HCT116 (cell line): ENCODE measurements around the gene XPNPEP1. TPM values are rescaled to one million over a fixed set of nuclear protein-coding genes. Genes with fewer than 3 reads are reported as not detected.

ENCODE experiments used
- ATAC-seq: fragments of 200-7000 bp; cut with Tn5 transposase; 2 replicates; pipeline ENCODE4 v1.9.1; 2020; ENCODE audit warnings: mild to moderate bottlenecking, moderate library complexity
- BruUV-seq: library from RNA; stranded (reverse); fragments of 400-500 nt; replicated peaks from 2 replicates; lab custom pipeline; 2021; lab: Mats Ljungman, UMichigan
- CTCF ChIA-PET: fragments of 300-600 bp; sonication (Branson Sonifier 250); formaldehyde crosslinking; loops from one replicate; lab custom pipeline; 2021; ENCODE audit warnings: antibody characterized with exemption; lab: Charles Lee
- POLR2A ChIA-PET: fragments of 300-600, 350-600 bp; sonication (Branson Sonifier 250); formaldehyde crosslinking; loops from one replicate; lab custom pipeline; 2021; ENCODE audit warnings: antibody characterized with exemption; lab: Charles Lee
- RAD21 ChIA-PET, 2 experiments: fragments of 300-600 bp; sonication (Branson Sonifier 250); formaldehyde crosslinking; loops; one replicate each; lab custom pipeline; 2023; ENCODE audit warnings: low total read pairs in 2 of 2; ENCODE audit not compliant: uncharacterized antibody in 2 of 2, unreplicated experiment in 2 of 2, low non-redundant PET in 1 of 2; lab: Charles Lee
- DNase-seq: peaks from one replicate; pipeline ENCODE4 v3.0.0-alpha.2; 2010; ENCODE audit warnings: low read depth, low spot score
- H2AFZ ChIP-seq: fragments of 200-600 bp; shearing (Covaris generic), sonication (generic); 2 replicates; pipeline ENCODE4 v1.6.1; 2017; ENCODE audit warnings: low read depth, mixed run types, mixed read lengths, antibody characterized with exemption, low read length; ENCODE audit not compliant: poor library complexity, severe bottlenecking
- H3K27ac ChIP-seq: 2 replicates; pipeline ENCODE4 v1.5.1; 2012; ENCODE audit warnings: low read depth, low read length
- H3K27me3 ChIP-seq: fragments of 200-600 bp; sonication (generic); 2 replicates; pipeline ENCODE4 v1.6.1; 2016; ENCODE audit warnings: mixed run types, low read length, mixed read lengths; ENCODE audit not compliant: insufficient read depth
- H3K36me3 ChIP-seq, 2 experiments: fragments of 200-500 bp in 1 of 2; fragments of 200-600 bp in 1 of 2; sonication (Bioruptor generic) in 1 of 2; sonication (generic) in 1 of 2; 2 replicates each; pipeline versions ENCODE4 v1.5.1 to v1.6.1; 2014 to 2016; ENCODE audit warnings: low read length in 2 of 2, inconsistent platforms in 1 of 2, mixed read lengths in 1 of 2, mixed run types in 1 of 2; ENCODE audit not compliant: insufficient read depth in 2 of 2, control insufficient read depth in 1 of 2
- H3K4me1 ChIP-seq, 2 experiments: fragments of 200-600 bp in 1 of 2; sonication (generic) in 1 of 2; 2 replicates each; pipeline versions ENCODE4 v1.5.1 to v1.6.1; 2012 to 2017; ENCODE audit warnings: low read length in 2 of 2, inconsistent platforms in 1 of 2, mild to moderate bottlenecking in 1 of 2, mixed read lengths in 1 of 2, mixed run types in 1 of 2, moderate library complexity in 1 of 2; ENCODE audit not compliant: insufficient read depth in 2 of 2, control insufficient read depth in 1 of 2
- H3K4me2 ChIP-seq: fragments of 200-600 bp; sonication (generic); 2 replicates; pipeline ENCODE4 v1.6.1; 2017; ENCODE audit warnings: mixed run types, low read length, mixed read lengths
- H3K4me3 ChIP-seq, 2 experiments: fragments of 200-600 bp in 1 of 2; sonication (generic) in 1 of 2; replicated peaks in 1 of 2; 2 replicates each; pipeline ENCODE4 v1.5.1; 2011 to 2016; ENCODE audit warnings: low read length in 2 of 2, control low read depth in 1 of 2, low read depth in 1 of 2, mild to moderate bottlenecking in 1 of 2, mixed read lengths in 1 of 2, mixed run types in 1 of 2
- H3K79me2 ChIP-seq: fragments of 200-600 bp; sonication (generic); 2 replicates; pipeline ENCODE4 v1.6.1; 2017; ENCODE audit warnings: mild to moderate bottlenecking, mixed run types, low read length, moderate library complexity, mixed read lengths; ENCODE audit not compliant: insufficient read depth
- H3K9ac ChIP-seq: fragments of 200-600 bp; sonication (generic); 2 replicates; pipeline ENCODE4 v1.6.1; 2016; ENCODE audit warnings: low read length, mixed read lengths
- H3K9me2 ChIP-seq: fragments of 200-600 bp; sonication (generic), shearing (Covaris generic); 2 replicates; pipeline ENCODE4 v1.6.1; 2017; ENCODE audit warnings: mixed run types, mild to moderate bottlenecking, moderate library complexity; ENCODE audit not compliant: insufficient read depth
- H3K9me3 ChIP-seq, 2 experiments: fragments of 200-500 bp in 1 of 2; fragments of 200-600 bp in 1 of 2; sonication (Bioruptor generic) in 1 of 2; sonication (generic) in 1 of 2; 2 replicates each; pipeline ENCODE4 v1.6.1; 2014 to 2017; ENCODE audit warnings: low read length in 2 of 2, mixed read lengths in 2 of 2, inconsistent platforms in 1 of 2, low read depth in 1 of 2, mild to moderate bottlenecking in 1 of 2, mixed run types in 1 of 2, moderate library complexity in 1 of 2; ENCODE audit not compliant: control insufficient read depth in 1 of 2, insufficient read depth in 1 of 2
- H4K20me1 ChIP-seq: fragments of 200-600 bp; sonication (generic), shearing (Covaris generic); 2 replicates; pipeline ENCODE4 v1.6.1; 2017; ENCODE audit warnings: mixed run types, mild to moderate bottlenecking, moderate library complexity; ENCODE audit not compliant: insufficient read depth
- CBX3 ChIP-seq: IDR thresholded peaks from 2 replicates; pipeline ENCODE4 v1.6.1; 2012; ENCODE audit warnings: low read depth
- CEBPB ChIP-seq: IDR thresholded peaks from 2 replicates; pipeline ENCODE4 v1.6.1; 2012; ENCODE audit warnings: low read depth
- ELF1 ChIP-seq: IDR thresholded peaks from 2 replicates; pipeline ENCODE4 v1.6.1; 2012; ENCODE audit warnings: low read depth, borderline replicate concordance
- FOSL1 ChIP-seq: IDR thresholded peaks from 2 replicates; pipeline ENCODE4 v1.6.1; 2012; ENCODE audit warnings: low read depth
- POLR2A ChIP-seq: IDR thresholded peaks from 2 replicates; pipeline ENCODE4 v1.7.0; 2011; ENCODE audit warnings: borderline replicate concordance; ENCODE audit not compliant: insufficient read depth, insufficient read length; ENCODE audit errors: extremely low read depth
- POLR2AphosphoS5 ChIP-seq: IDR thresholded peaks from 2 replicates; pipeline ENCODE4 v1.6.1; 2011; ENCODE audit warnings: mild to moderate bottlenecking, low read depth, low read length, moderate library complexity
- RAD21 ChIP-seq: IDR thresholded peaks from 2 replicates; pipeline ENCODE4 v1.6.1; 2012; ENCODE audit warnings: low read depth, mild to moderate bottlenecking
- SIN3A ChIP-seq: IDR thresholded peaks from 2 replicates; pipeline ENCODE4 v1.6.1; 2012; ENCODE audit warnings: low read depth
- SRF ChIP-seq: IDR thresholded peaks from 2 replicates; pipeline ENCODE4 v1.6.1; 2012; ENCODE audit warnings: low read depth
- YY1 ChIP-seq: IDR thresholded peaks from 2 replicates; pipeline ENCODE4 v1.6.1; 2011; ENCODE audit warnings: low read length, low read depth, moderate library complexity, mild to moderate bottlenecking; ENCODE audit not compliant: insufficient replicate concordance; ENCODE audit errors: extremely low read depth
- ZNF274 ChIP-seq: fragments of 200-500 bp; sonication (Bioruptor generic); IDR thresholded peaks from 2 replicates; pipeline ENCODE4 v1.6.1; 2014; ENCODE audit warnings: mild to moderate bottlenecking, low read depth, low read length, inconsistent platforms
- intact Hi-C: fragments of 100-400 bp; cut with micrococcal nuclease; formaldehyde crosslinking; loops from 2 replicates; pipeline ENCODE4 v1.10.0; 2022
- total RNA-seq: library from RNA; stranded (reverse); gene quantifications from one replicate; pipeline ENCODE4 v1.2.1, GENCODE V29; 2021; ENCODE audit not compliant: unreplicated experiment
- TF ChIP-seq, protein P1 (sequence below): IDR thresholded peaks from 2 replicates; pipeline ENCODE4 v1.6.1; 2012; ENCODE audit warnings: low read depth
- TF ChIP-seq, protein P2 (sequence below): IDR thresholded peaks from 2 replicates; pipeline ENCODE4 v1.6.1; 2012
- TF ChIP-seq, protein P3 (sequence below): IDR thresholded peaks from 2 replicates; pipeline ENCODE4 v1.6.1; 2012

XPNPEP1 gene
- total RNA-seq, 1 experiment from 2014 or later = 87.3 TPM

DNA sequence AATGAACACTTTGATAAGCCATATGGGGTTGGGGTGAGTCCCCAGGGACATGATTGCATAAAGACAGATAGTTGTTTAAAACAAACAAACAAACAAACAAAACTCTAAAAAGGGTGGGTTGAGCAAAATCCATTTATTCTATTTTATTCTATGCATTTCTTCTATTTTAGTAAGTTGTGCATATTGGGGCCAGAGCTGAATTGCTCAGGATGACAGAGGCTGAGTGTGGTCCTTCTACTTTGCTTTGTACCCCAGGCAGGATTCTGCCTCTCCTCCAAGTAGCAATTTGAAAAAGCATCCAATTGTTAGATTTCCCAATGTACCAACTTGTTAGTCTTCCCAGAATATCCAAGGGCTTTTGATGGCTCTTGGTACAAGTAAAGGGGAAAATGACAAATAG lies 29.2 kb upstream of the XPNPEP1 start:
- ChIA-PET POLR2A (no interaction called here), CTCF (interaction anchor here (1.2 kb wide), 1 partner anchor 26 kb away, joined by 3 read pairs; no protein-coding TSS in a partner anchor)
- Histone ChIP-seq H4K20me1 (no peaks in the 10 kb centered on the region), H3K27me3 (no peaks in the 10 kb centered on the region), H3K4me3 (no peak overlapping the region), H3K36me3 (no peaks in the 10 kb centered on the region), H3K9ac (no peak overlapping the region), H3K4me2 (no peak overlapping the region)
- intact Hi-C loops = no loop called here
- TF ChIP-seq SIN3A (no peak), CEBPB (no peak), ELF1 (no peak), POLR2AphosphoS5 (no peak), FOSL1 (no peak), YY1 (no peak), RAD21 (no peak), ZNF274 (no peak), CBX3 (no peak), POLR2A (no peak), SRF (no peak)
- TF ChIP-seq, protein P1, sequence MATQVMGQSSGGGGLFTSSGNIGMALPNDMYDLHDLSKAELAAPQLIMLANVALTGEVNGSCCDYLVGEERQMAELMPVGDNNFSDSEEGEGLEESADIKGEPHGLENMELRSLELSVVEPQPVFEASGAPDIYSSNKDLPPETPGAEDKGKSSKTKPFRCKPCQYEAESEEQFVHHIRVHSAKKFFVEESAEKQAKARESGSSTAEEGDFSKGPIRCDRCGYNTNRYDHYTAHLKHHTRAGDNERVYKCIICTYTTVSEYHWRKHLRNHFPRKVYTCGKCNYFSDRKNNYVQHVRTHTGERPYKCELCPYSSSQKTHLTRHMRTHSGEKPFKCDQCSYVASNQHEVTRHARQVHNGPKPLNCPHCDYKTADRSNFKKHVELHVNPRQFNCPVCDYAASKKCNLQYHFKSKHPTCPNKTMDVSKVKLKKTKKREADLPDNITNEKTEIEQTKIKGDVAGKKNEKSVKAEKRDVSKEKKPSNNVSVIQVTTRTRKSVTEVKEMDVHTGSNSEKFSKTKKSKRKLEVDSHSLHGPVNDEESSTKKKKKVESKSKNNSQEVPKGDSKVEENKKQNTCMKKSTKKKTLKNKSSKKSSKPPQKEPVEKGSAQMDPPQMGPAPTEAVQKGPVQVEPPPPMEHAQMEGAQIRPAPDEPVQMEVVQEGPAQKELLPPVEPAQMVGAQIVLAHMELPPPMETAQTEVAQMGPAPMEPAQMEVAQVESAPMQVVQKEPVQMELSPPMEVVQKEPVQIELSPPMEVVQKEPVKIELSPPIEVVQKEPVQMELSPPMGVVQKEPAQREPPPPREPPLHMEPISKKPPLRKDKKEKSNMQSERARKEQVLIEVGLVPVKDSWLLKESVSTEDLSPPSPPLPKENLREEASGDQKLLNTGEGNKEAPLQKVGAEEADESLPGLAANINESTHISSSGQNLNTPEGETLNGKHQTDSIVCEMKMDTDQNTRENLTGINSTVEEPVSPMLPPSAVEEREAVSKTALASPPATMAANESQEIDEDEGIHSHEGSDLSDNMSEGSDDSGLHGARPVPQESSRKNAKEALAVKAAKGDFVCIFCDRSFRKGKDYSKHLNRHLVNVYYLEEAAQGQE = no peak
- TF ChIP-seq, protein P2, sequence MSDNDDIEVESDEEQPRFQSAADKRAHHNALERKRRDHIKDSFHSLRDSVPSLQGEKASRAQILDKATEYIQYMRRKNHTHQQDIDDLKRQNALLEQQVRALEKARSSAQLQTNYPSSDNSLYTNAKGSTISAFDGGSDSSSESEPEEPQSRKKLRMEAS = no peak
- TF ChIP-seq, protein P3, sequence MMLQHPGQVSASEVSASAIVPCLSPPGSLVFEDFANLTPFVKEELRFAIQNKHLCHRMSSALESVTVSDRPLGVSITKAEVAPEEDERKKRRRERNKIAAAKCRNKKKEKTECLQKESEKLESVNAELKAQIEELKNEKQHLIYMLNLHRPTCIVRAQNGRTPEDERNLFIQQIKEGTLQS = no peak
- TF ChIP-seq, all 23 proteins: peak for 0
- DNase-seq (no peak), ATAC-seq (no peak)
- H3K27ac ChIP-seq = no peak overlapping the region
- H3K4me1 ChIP-seq = no peaks in the 10 kb centered on the region
- no TSS peak for BruUV-seq
- RAD21 ChIA-PET = no interaction called here
- H3K9me2 ChIP-seq = no peaks in the 10 kb centered on the region
- no peaks in the 10 kb centered on the region for H3K79me2 ChIP-seq
- no peak overlapping the region for H2AFZ ChIP-seq
- H3K9me3 ChIP-seq = no peaks in the 10 kb centered on the region
